Stimulated activated CD4-positive, alpha-beta T cell treated with anti-CD3 and anti-CD28 coated beads, Interleukin-1b, Interleukin-23, amount 100 ng/mL, for 1 hour (primary cell): Measurements from ENCODE around the gene LIPE.

Experiments
- DNase-seq, 2 donors: peaks; one replicate each; pipeline ENCODE4 v3.0.0-alpha.2; 2020; ENCODE audit warnings: low read depth in 2 of 2

Gene LIPE

GRCh38 chr19:42386974-42387707 lies 40.0 kb downstream of the LIPE start:
- DNase-seq: peak; percentile 22 to 50

GRCh38 chr19:42380155-42380554 lies 47.0 kb downstream of the LIPE start:
- DNase-seq: no peak

- no peak for DNase-seq
Measured at GRCh38 chr19:42378225-42379215, 48.7 kb downstream of the LIPE start.

DNA sequence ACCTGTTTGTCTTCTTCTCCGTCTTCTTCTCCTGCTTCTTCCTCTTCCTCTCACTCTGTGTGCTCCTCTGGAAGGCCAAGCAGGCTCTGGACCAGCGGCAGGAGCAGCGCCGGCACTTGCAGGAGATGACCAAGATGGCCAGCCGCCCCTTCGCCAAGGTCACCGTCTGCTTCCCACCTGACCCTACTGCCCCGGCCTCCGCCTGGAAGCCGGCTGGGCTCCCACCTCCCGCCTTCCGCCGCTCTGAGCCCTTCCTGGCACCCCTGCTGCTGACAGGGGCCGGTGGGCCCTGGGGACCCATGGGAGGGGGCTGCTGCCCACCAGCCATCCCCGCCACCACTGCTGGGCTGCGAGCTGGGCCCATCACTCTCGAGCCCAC lies 51.0 kb downstream of the LIPE start:
- DNase-seq: no peak

DNA sequence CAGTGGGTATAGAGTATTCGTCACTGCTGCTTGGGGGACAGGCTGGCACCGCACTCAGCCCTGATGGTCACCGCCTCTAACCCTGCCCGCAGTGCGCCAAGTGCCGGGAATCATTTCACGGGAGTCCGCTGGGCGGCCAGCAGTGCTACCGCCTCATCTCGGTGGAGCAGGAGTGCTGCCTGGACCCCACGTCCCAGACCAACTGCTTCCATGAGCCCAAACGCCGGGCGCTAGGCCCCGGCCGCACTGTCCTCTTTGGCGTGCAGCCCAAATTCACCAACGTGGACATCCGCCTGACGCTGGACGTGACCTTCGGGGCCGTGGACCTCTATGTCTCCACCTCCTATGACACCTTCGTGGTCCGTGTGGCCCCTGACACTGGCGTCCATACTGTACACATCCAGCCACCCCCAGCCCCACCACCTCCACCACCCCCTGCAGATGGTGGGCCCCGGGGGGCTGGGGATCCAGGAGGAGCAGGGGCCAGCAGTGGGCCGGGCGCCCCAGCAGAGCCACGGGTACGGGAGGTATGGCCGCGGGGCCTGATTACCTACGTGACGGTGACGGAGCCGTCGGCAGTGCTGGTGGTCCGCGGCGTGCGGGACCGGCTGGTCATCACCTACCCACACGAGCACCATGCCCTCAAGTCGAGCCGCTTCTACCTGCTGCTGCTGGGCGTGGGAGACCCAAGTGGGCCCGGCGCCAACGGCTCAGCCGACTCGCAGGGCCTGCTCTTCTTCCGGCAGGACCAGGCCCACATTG lies 51.6 kb downstream of the LIPE start:
- DNase-seq: no peak

DNA sequence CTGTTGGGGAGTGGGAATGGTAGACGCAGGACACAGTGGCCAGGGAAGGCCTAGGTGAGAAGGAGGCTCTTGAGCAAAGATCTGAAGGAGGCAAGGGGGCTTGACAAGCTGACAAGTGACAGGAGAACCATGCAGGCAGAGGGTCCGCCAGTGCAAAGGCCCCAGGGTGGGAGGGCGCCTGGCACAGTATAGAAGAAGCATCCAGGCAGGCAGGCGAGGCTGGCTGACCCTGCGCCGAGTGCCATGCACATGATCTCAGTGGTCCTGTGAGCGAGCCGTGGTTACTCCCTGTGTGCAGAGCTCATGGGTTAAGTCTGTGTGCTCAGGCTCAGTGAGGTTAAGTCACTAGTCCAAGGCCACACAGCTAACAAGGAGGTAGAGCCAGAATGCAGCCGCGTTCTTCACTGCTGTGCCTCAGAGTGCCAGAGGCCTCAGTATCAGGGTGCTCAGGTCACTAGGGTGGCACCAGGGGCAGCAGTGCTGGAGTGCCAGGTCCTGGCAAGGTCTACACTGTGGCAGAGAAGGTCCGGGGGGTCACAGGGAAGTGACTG lies 52.3 kb downstream of the LIPE start:
- DNase-seq: no peak

- no peak for DNase-seq
Measured at GRCh38 chr19:42370626-42371175, 56.5 kb downstream of the LIPE start.

DNA sequence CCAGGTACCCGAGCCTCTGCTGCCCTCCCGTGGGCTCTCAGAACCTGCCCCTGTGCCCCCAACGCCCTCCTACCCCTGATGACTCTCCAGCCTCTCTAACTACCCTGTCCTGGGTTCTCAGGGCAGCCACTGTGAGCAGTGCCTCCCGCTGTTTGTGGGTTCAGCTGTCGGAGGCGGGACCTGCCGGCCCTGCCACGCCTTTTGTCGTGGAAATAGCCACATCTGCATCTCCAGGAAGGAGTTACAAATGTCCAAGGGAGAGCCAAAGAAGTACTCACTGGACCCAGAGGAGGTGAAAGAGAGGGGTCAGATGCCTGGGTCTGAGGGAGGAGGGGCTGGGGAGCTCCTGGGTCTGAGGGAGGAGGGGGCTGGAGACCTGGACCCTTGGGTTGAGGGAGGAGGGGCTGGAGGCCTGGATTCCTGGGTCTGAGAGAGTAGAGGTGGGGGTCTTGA lies 57.1 kb downstream of the LIPE start:
- DNase-seq: no peak

DNA sequence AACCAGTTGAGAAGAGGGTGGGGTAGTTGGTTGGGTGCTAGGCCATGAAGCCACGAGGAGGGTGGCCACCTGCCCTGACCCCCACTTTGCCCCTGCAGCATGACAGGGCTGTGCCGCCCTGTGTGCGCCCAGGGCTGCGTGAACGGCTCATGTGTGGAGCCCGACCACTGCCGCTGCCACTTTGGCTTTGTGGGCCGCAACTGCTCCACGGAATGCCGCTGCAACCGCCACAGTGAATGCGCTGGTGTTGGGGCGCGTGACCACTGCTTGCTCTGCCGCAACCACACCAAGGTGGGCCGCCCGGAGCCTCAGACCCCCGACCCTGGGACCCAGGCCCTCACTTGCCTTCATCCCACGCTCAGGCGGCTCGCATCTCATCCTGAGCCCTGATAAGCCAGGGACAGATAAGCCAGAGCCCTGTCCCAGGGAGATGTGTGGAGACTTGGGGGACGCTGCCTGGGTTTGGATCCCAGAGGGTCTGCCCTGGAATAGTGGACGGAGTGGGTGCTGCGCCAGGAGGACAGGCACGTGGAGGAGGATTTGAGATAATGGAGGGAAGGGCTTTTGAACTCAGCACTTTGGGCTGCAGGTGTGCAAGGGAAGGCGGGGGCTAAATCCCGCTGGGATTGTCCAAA lies 57.6 kb downstream of the LIPE start:
- no peak for DNase-seq

DNA sequence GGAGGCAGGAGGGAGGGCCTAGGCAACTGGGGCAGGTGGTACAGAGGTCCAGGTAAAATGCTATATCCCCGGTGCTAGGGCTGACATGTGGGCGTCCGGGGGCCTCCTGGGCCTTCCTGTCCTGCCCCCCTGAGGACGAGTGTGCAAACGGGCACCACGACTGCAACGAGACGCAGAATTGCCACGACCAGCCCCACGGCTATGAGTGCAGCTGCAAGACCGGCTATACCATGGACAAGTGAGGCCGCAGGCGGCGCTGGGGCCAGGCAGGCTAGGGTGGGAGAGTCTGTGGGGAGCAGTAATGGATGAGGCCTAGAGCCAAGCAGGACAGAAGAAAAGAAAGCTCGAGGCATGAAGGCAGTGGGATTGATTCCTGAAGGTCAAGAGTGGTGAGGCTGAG lies 58.4 kb downstream of the LIPE start:
- no peak for DNase-seq

DNA sequence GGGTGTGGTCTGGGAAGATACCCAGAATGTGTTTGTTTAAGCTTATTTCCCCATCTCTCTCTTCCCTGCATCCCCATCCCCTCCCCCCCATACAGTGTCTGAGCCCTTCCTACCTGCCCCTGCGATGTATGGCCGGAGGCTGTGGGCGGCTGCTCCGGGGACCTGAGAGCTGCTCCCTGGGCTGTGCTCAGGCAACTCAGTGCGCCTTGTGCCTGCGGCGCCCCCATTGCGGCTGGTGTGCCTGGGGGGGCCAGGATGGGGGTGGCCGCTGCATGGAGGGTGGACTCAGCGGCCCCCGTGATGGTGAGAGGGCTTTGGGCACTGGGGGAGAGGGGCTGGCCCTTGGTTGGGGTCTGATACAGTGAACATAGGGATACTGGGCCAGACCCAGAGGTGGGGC lies 58.8 kb downstream of the LIPE start:
- DNase-seq: no peak

- DNase-seq: no peak
Measured at GRCh38 chr19:42367929-42368328, 59.3 kb downstream of the LIPE start.

- DNase-seq: no peak
Measured at GRCh38 chr19:42366673-42367072, 60.5 kb downstream of the LIPE start.

GRCh38 chr19:42363614-42364346 lies 63.4 kb downstream of the LIPE start:
- no peak for DNase-seq

- no peak for DNase-seq
Measured at GRCh38 chr19:42362891-42363440, 64.2 kb downstream of the LIPE start.

DNA sequence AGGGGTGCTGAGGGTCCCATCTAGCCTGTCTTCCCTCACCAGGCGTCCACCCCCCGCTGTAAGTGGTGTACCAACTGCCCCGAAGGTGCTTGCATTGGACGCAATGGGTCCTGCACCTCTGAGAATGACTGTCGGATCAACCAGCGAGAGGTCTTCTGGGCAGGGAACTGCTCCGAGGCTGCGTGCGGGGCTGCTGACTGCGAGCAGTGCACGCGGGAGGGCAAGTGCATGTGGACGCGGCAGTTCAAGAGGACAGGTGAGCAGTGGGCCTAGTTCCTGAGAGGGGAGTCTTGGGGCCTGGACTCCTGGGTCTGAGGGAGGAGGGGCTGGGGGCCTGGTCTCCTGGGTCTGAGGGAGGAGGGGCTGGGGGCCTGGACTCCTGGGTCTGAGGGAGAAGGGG lies 64.8 kb downstream of the LIPE start:
- DNase-seq: no peak

DNA sequence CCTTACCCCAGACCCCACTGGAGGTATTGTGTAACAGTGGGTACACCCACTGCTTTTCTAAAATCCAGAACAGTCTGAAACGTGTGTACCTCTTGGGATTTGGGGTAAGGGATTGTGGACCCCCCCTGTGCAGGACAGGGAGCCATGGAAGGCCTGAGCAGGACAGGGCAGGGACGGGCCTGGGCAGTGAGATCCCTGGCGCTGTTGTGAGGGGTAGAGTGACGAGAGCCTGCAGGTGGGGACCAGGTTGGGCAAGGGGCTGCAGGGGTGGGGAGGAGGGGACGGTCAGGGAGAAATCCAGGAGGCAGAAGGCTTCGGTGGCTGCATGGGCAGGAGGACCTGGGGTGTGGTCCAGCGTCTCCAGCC lies 65.7 kb downstream of the LIPE start:
- DNase-seq: no peak

- DNase-seq: no peak
Measured at GRCh38 chr19:42360787-42361544, 66.2 kb downstream of the LIPE start.

DNA sequence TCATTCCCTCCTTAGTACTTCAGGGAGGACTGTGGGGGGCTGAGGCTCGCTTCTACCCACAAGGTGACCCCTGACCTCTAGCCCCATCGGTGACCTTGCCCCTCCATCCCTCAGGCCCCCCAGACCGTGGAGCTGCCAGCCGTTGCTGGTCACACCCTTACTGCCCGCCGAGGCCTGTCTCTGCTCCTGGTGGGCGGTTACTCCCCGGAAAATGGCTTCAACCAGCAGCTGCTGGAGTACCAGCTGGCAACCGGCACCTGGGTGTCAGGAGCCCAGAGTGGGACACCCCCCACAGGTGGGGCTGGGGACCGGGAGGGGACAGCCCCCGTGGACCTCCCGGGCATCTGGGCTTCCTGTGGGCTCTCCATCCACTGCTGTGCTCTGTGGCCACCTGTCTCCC lies 69.9 kb downstream of the LIPE start:
- no peak for DNase-seq
